Large intestine (tissue), 1 donor: ENCODE measurements around the gene B9D2. TPM values are rescaled to one million over a fixed set of nuclear protein-coding genes. Genes with fewer than 3 reads are reported as not detected.

Experiments used
- polyA plus RNA-seq: library from polyadenylated mRNA; unstranded; fragments of 120-200 nt; gene quantifications from one replicate; pipeline ENCODE4 v1.2.1, GENCODE V29; 2013

B9D2 gene
- polyA plus RNA-seq, 1 donor: 5.1 TPM

Other genes with a start within 250 kb of the B9D2 start
- 0.06 TPM for gene CYP2F1, start 249.7 kb downstream of the B9D2 start, polyA plus RNA-seq
- gene CYP2S1, start 170.9 kb downstream of the B9D2 start, polyA plus RNA-seq: 68.1 TPM
- 16.0 TPM for gene AXL, start 144.9 kb downstream of the B9D2 start, polyA plus RNA-seq
- gene HNRNPUL1, start 99.8 kb downstream of the B9D2 start, polyA plus RNA-seq: 142 TPM
- 24.9 TPM for gene CCDC97, start 54.0 kb downstream of the B9D2 start, polyA plus RNA-seq
- 13.9 TPM for gene TGFB1, start 10.2 kb downstream of the B9D2 start, polyA plus RNA-seq
- gene TMEM91, start 12.4 kb upstream of the B9D2 start, polyA plus RNA-seq: 13.8 TPM
- gene EXOSC5, start 33.2 kb upstream of the B9D2 start, polyA plus RNA-seq: 16.5 TPM
- gene BCKDHA, start 33.7 kb upstream of the B9D2 start, polyA plus RNA-seq: 16.3 TPM
- gene B3GNT8, start 63.2 kb upstream of the B9D2 start, polyA plus RNA-seq: 29.7 TPM
- gene DMAC2, start 75.8 kb upstream of the B9D2 start, polyA plus RNA-seq: 79.4 TPM
- 69.2 TPM for gene ERICH4, start 79.0 kb upstream of the B9D2 start, polyA plus RNA-seq
- 1.5 TPM for gene CEACAM21, start 212.0 kb upstream of the B9D2 start, polyA plus RNA-seq